Measurements from ENCODE around the gene LGR6.

LGR6 gene

GRCh38 chr1:202291961-202292712 is 98.5 kb downstream of the LGR6 start:
- DNase-seq = no peak

- no peak for DNase-seq
These were observed 99.2 kb downstream of the LGR6 start for GRCh38 chr1:202292773-202293172.

- no peak for DNase-seq
These were observed 100.0 kb downstream of the LGR6 start for GRCh38 chr1:202293569-202293968.

GRCh38 chr1:202302166-202302565 is 108.6 kb downstream of the LGR6 start:
- no peak for DNase-seq

GRCh38 chr1:202304375-202304774 is 110.8 kb downstream of the LGR6 start:
- DNase-seq = no peak

GRCh38 chr1:202305168-202305567 is 111.6 kb downstream of the LGR6 start:
- DNase-seq = no peak

GRCh38 chr1:202306535-202307345 is 113.1 kb downstream of the LGR6 start:
- DNase-seq = no peak

- no peak for DNase-seq
These were observed 116.6 kb downstream of the LGR6 start for GRCh38 chr1:202310071-202310725.

- DNase-seq = no peak
These were observed 117.1 kb downstream of the LGR6 start for GRCh38 chr1:202310746-202311145.

GRCh38 chr1:202311875-202312635 is 118.5 kb downstream of the LGR6 start:
- DNase-seq = no peak

- DNase-seq = peak; percentile 24 to 70 (median 50)
These were observed 122.1 kb downstream of the LGR6 start for GRCh38 chr1:202315576-202316168.

GRCh38 chr1:202316186-202316585 is 122.6 kb downstream of the LGR6 start:
- no peak for DNase-seq

- no peak for DNase-seq
These were observed 124.6 kb downstream of the LGR6 start for GRCh38 chr1:202317941-202318925.

- no peak for DNase-seq
These were observed 125.9 kb downstream of the LGR6 start for GRCh38 chr1:202319381-202320080.

- no peak for DNase-seq
These were observed 126.4 kb downstream of the LGR6 start for GRCh38 chr1:202320081-202320405.

GRCh38 chr1:202323731-202324130 is 130.1 kb downstream of the LGR6 start:
- no peak for DNase-seq

- no peak for DNase-seq
These were observed 131.0 kb downstream of the LGR6 start for GRCh38 chr1:202324646-202325045.

- DNase-seq = no peak
These were observed 136.3 kb downstream of the LGR6 start for GRCh38 chr1:202329891-202330290.

- DNase-seq = no peak
These were observed 140.3 kb downstream of the LGR6 start for GRCh38 chr1:202333861-202334260.

GRCh38 chr1:202343652-202344349 is 150.2 kb downstream of the LGR6 start:
- DNase-seq = no peak
